SK-N-SH treated with all-trans-retinoic acid at 6 μM for 48 hours (cell line): ENCODE measurements around the gene UROC1.

Source experiments
- CSRNP3 ChIP-seq: fragments of 250-450 bp; sonication (Bioruptor Pico); IDR thresholded peaks from 2 replicates; pipeline ENCODE4 v1.5.1; 2021; ENCODE audit warnings: mild to moderate bottlenecking, moderate library complexity
- ISL1 ChIP-seq: fragments of 250-450 bp; sonication (Bioruptor Pico); IDR thresholded peaks from 2 replicates; pipeline ENCODE4 v2.1.2; 2022; ENCODE audit warnings: mild to moderate bottlenecking, moderate library complexity
- PPARA ChIP-seq: fragments of 250-450 bp; sonication (Bioruptor Pico); IDR thresholded peaks from 2 replicates; pipeline ENCODE4 v1.5.0; 2020; ENCODE audit warnings: mild to moderate bottlenecking, borderline replicate concordance

GRCh38 chr3:126446301-126446700 lies 71.3 kb downstream of the UROC1 start:
- TF ChIP-seq ISL1 (CRISPR knock-in tag) (no peak), CSRNP3 (CRISPR knock-in tag) (no peak), PPARA (CRISPR knock-in tag) (no peak)
